IMR-90 (cell line): Measurements from ENCODE around the gene GALNT14. TPM values are rescaled to one million over a fixed set of nuclear protein-coding genes. Genes with fewer than 3 reads are reported as not detected.

Source experiments
- ATAC-seq: fragments of 200-7000 bp; cut with Tn5 transposase; 2 replicates; pipeline ENCODE4 v1.9.1; 2020; ENCODE audit warnings: low read depth, mild to moderate bottlenecking, moderate library complexity
- BruUV-seq: library from RNA; stranded (reverse); fragments of 400-500 nt; replicated peaks from 2 replicates; lab custom pipeline; 2021; lab: Mats Ljungman, UMichigan
- CTCF ChIA-PET: fragments of 300-600 bp; formaldehyde crosslinking; extraction: SDS; loops from one replicate; lab custom pipeline; 2021; ENCODE audit warnings: antibody characterized with exemption; lab: Yijun Ruan, JAX
- POLR2A ChIA-PET: fragments of 300-600 bp; sonication (Branson Sonifier 250); formaldehyde crosslinking; loops from one replicate; lab custom pipeline; 2022; ENCODE audit warnings: antibody characterized with exemption; ENCODE audit not compliant: unreplicated experiment; lab: Charles Lee
- DNase-seq: peaks from one replicate; pipeline ENCODE4 v3.0.0; 2013
- H2AFZ ChIP-seq: replicated peaks from 2 replicates; pipeline ENCODE3; 2013; ENCODE audit warnings: low read length, mild to moderate bottlenecking; ENCODE audit not compliant: poor library complexity
- H2AK5ac ChIP-seq: 2 replicates; pipeline ENCODE4 v1.6.1; 2013; ENCODE audit warnings: low read depth, low read length, inconsistent platforms
- H2AK9ac ChIP-seq: replicated peaks from 2 replicates; pipeline ENCODE3; 2013; ENCODE audit warnings: mild to moderate bottlenecking, low read depth, low read length, moderate library complexity; ENCODE audit not compliant: poor library complexity
- H2BK120ac ChIP-seq: 2 replicates; pipeline ENCODE4 v1.6.1; 2013; ENCODE audit warnings: low read depth, low read length, inconsistent platforms
- H2BK15ac ChIP-seq: 3 replicates; pipeline ENCODE4 v1.6.1; 2013; ENCODE audit warnings: low read depth, low read length, inconsistent platforms
- H2BK20ac ChIP-seq: 2 replicates; pipeline ENCODE4 v1.6.1; 2013; ENCODE audit warnings: low read depth, mild to moderate bottlenecking, inconsistent platforms, low read length, moderate library complexity
- H2BK5ac ChIP-seq: 2 replicates; pipeline ENCODE4 v1.6.1; 2013; ENCODE audit warnings: mild to moderate bottlenecking, low read depth, low read length, inconsistent platforms; ENCODE audit not compliant: poor library complexity, severe bottlenecking
- H3K14ac ChIP-seq: replicated peaks from 2 replicates; pipeline ENCODE4 v1.6.1; 2013; ENCODE audit warnings: low read depth, low read length, inconsistent platforms
- H3K18ac ChIP-seq: 2 replicates; pipeline ENCODE4 v1.6.1; 2013; ENCODE audit warnings: low read depth, low read length, control low read depth
- H3K23ac ChIP-seq: 2 replicates; pipeline ENCODE4 v1.6.1; 2013; ENCODE audit warnings: low read depth, low read length, inconsistent platforms
- H3K27ac ChIP-seq: 2 replicates; pipeline ENCODE4 v1.5.1; 2013; ENCODE audit warnings: mild to moderate bottlenecking, control low read depth, low read length; ENCODE audit not compliant: insufficient read depth
- H3K27me3 ChIP-seq: 2 replicates; pipeline ENCODE4 v1.6.1; 2013; ENCODE audit warnings: low read length; ENCODE audit not compliant: control insufficient read depth, insufficient read depth
- H3K36me3 ChIP-seq: 2 replicates; pipeline ENCODE4 v1.6.1; 2013; ENCODE audit warnings: low read length, mixed read lengths; ENCODE audit not compliant: control insufficient read depth, insufficient read depth
- H3K4ac ChIP-seq: 2 replicates; pipeline ENCODE4 v1.6.1; 2013; ENCODE audit warnings: low read depth, low read length, inconsistent platforms
- H3K4me1 ChIP-seq: 2 replicates; pipeline ENCODE4 v1.6.1; 2013; ENCODE audit warnings: low read length, mixed read lengths; ENCODE audit not compliant: control insufficient read depth, insufficient read depth
- H3K4me2 ChIP-seq: 2 replicates; pipeline ENCODE4 v1.6.1; 2013; ENCODE audit warnings: low read depth, mild to moderate bottlenecking, control low read depth, low read length, moderate library complexity
- H3K4me3 ChIP-seq: 2 replicates; pipeline ENCODE4 v1.5.1; 2013; ENCODE audit warnings: low read depth, mild to moderate bottlenecking, control low read depth, low read length, moderate library complexity; ENCODE audit not compliant: insufficient read depth
- H3K56ac ChIP-seq: 2 replicates; pipeline ENCODE4 v1.6.1; 2013; ENCODE audit warnings: low read length, inconsistent platforms; ENCODE audit not compliant: insufficient read depth; ENCODE audit errors: extremely low read depth
- H3K79me1 ChIP-seq, 2 experiments: 2 replicates each; pipeline ENCODE4 v1.6.1; 2013; ENCODE audit warnings: low read length in 2 of 2, inconsistent platforms in 1 of 2, low read depth in 1 of 2
- H3K9ac ChIP-seq: 2 replicates; pipeline ENCODE4 v1.6.1; 2013; ENCODE audit warnings: low read depth, low read length, control low read depth
- H3K9me1 ChIP-seq: 2 replicates; pipeline ENCODE4 v1.6.1; 2013; ENCODE audit warnings: low read length, inconsistent platforms; ENCODE audit not compliant: insufficient read depth
- H3K9me3 ChIP-seq: 2 replicates; pipeline ENCODE4 v1.6.1; 2013; ENCODE audit warnings: low read length; ENCODE audit not compliant: control insufficient read depth, insufficient read depth
- H4K20me1 ChIP-seq: 2 replicates; pipeline ENCODE4 v1.6.1; 2013; ENCODE audit warnings: low read length, inconsistent platforms; ENCODE audit not compliant: insufficient read depth
- H4K5ac ChIP-seq: 2 replicates; pipeline ENCODE4 v1.6.1; 2013; ENCODE audit warnings: mild to moderate bottlenecking, low read depth, low read length, control low read depth
- H4K8ac ChIP-seq, 2 experiments: 2 replicates each; pipeline ENCODE4 v1.6.1; 2013; ENCODE audit warnings: low read depth in 2 of 2, low read length in 2 of 2, control low read depth in 1 of 2, inconsistent platforms in 1 of 2
- H4K91ac ChIP-seq: 2 replicates; pipeline ENCODE4 v1.6.1; 2013; ENCODE audit warnings: low read depth, low read length, inconsistent platforms; ENCODE audit not compliant: insufficient read depth
- BHLHE40 ChIP-seq: fragments of 150-350 bp; IDR thresholded peaks from 2 replicates; pipeline ENCODE4 v1.6.1; 2016; ENCODE audit warnings: mild to moderate bottlenecking, low read depth, low read length
- CEBPB ChIP-seq: IDR thresholded peaks from 2 replicates; pipeline ENCODE4 v1.6.1; 2012; ENCODE audit warnings: low read depth, low read length, improper control_type of control experiment
- CHD1 ChIP-seq: IDR thresholded peaks from 2 replicates; pipeline ENCODE4 v1.6.1; 2012; ENCODE audit warnings: low read depth, low read length, improper control_type of control experiment
- CTCF ChIP-seq: conservative IDR thresholded peaks from 2 replicates; pipeline ENCODE4 v1.5.1; 2012; ENCODE audit warnings: mild to moderate bottlenecking, low read depth, low read length, improper control_type of control experiment
- ELK1 ChIP-seq: fragments of 150-350 bp; IDR thresholded peaks from 2 replicates; pipeline ENCODE4 v1.6.1; 2016; ENCODE audit warnings: low read depth, mild to moderate bottlenecking, low read length, moderate library complexity, borderline replicate concordance
- FOS ChIP-seq: fragments of 150-350 bp; IDR thresholded peaks from 2 replicates; pipeline ENCODE4 v1.6.1; 2016; ENCODE audit warnings: low read depth, low read length
- MAFK ChIP-seq: IDR thresholded peaks from 2 replicates; pipeline ENCODE4 v1.6.1; 2012; ENCODE audit warnings: low read depth, low read length, improper control_type of control experiment
- MAZ ChIP-seq: IDR thresholded peaks from 2 replicates; pipeline ENCODE4 v1.6.1; 2012; ENCODE audit warnings: low read depth, mild to moderate bottlenecking, low read length, improper control_type of control experiment, moderate library complexity, borderline replicate concordance
- MXI1 ChIP-seq: IDR thresholded peaks from 2 replicates; pipeline ENCODE4 v1.6.1; 2012; ENCODE audit warnings: low read depth, mild to moderate bottlenecking, low read length, moderate library complexity, borderline replicate concordance
- NFE2L2 ChIP-seq: fragments of 150-350 bp; IDR thresholded peaks from 2 replicates; pipeline ENCODE4 v1.6.1; 2016; ENCODE audit warnings: low read depth, mild to moderate bottlenecking, low read length
- POLR2A ChIP-seq: IDR thresholded peaks from 2 replicates; pipeline ENCODE4 v1.6.1; 2012; ENCODE audit warnings: mild to moderate bottlenecking, low read depth, low read length
- RAD21 ChIP-seq: IDR thresholded peaks from 2 replicates; pipeline ENCODE4 v1.6.1; 2012; ENCODE audit warnings: low read length, improper control_type of control experiment
- RCOR1 ChIP-seq: IDR thresholded peaks from 2 replicates; pipeline ENCODE4 v1.6.1; 2012; ENCODE audit warnings: mild to moderate bottlenecking, low read length, improper control_type of control experiment; ENCODE audit not compliant: insufficient replicate concordance
- RFX5 ChIP-seq: IDR thresholded peaks from 2 replicates; pipeline ENCODE4 v1.8.0; 2012; ENCODE audit warnings: low read depth, mild to moderate bottlenecking, low read length, moderate library complexity
- USF2 ChIP-seq: fragments of 150-350 bp; IDR thresholded peaks from 2 replicates; pipeline ENCODE4 v1.6.1; 2017; ENCODE audit warnings: mild to moderate bottlenecking, antibody characterized with exemption, low read length, low read depth
- WGBS, 2 experiments: methylation state at CpG; one replicate each; pipeline versions ENCODE4 v1.1.5 to v1.1.7; 2013; ENCODE audit warnings: missing lambda C conversion rate in 2 of 2; ENCODE audit not compliant: insufficient read length in 1 of 2; ENCODE audit errors: extremely low coverage in 2 of 2; 5-methylcytosine and 5-hydroxymethylcytosine counted together
- dilution Hi-C: fragments of 300-500 bp; cut with HindIII; formaldehyde crosslinking; loops from one replicate; pipeline ENCODE4 v1.14.3; 2018; ENCODE audit warnings: low sequenced_read_pairs; ENCODE audit not compliant: unreplicated experiment
- in situ Hi-C: fragments of 300-500 bp; cut with MboI; formaldehyde crosslinking; loops from 3 replicates; pipeline ENCODE4 v1.14.3; 2019; ENCODE audit warnings: low sequenced_read_pairs, inconsistent platforms, mixed read lengths
- intact Hi-C: fragments of 100-400 bp; cut with micrococcal nuclease; formaldehyde crosslinking; loops from 2 replicates; pipeline ENCODE4 v1.10.0; 2022
- polyA plus RNA-seq, 3 experiments: library from polyadenylated mRNA; depleted of rRNA; stranded (reverse); fragments of >200 nt; gene quantifications; 2 replicates each; pipeline ENCODE4 v1.2.3, GENCODE V29; 2012; ENCODE audit warnings: low replicate concordance in 1 of 3
- total RNA-seq: library from RNA; depleted of rRNA; stranded (reverse); fragments of >200 nt; gene quantifications from 2 replicates; pipeline ENCODE4 v1.2.3, GENCODE V29; 2012

GALNT14 gene
- total and polyA plus RNA-seq, 2 of the 4 experiments (the other 2 are of a cell fraction): 0.15 to 0.18 TPM

- dilution Hi-C loops: no loop called here
- Histone ChIP-seq H3K36me3 (no peaks in the 10 kb centered on the region), H3K18ac (no peak overlapping the region), H2AFZ (no peak overlapping the region), H3K9me3 (no peaks in the 10 kb centered on the region), H3K23ac (no peak overlapping the region), H2BK120ac (no peak overlapping the region), H2AK9ac (no peak overlapping the region), H2BK5ac (no peak overlapping the region), H4K8ac (no peak overlapping the region), H3K79me1 (no peaks in the 10 kb centered on the region), H2AK5ac (no peak overlapping the region), H3K4me3 (no peak overlapping the region), H3K56ac (no peak overlapping the region), H3K9me1 (no peaks in the 10 kb centered on the region), H4K20me1 (no peaks in the 10 kb centered on the region; the same call in 1 of the 2 replicates), H3K4me1 (no peaks in the 10 kb centered on the region), H4K5ac (no peak overlapping the region), H3K27ac (no peak overlapping the region), H2BK20ac (no peak overlapping the region), H3K4me2 (no peak overlapping the region), H3K9ac (no peak overlapping the region), H3K27me3 (peaks cover 1% of the 10 kb centered on the region; the same call in 1 of the 2 replicates), H2BK15ac (no peak overlapping the region), H3K14ac (no peak overlapping the region), H4K91ac (no peak overlapping the region), H3K4ac (no peak overlapping the region)
- ATAC-seq (no peak), DNase-seq (no peak)
- CTCF ChIA-PET: no interaction called here
- in situ Hi-C loops: no loop called here
- WGBS, 2 experiments: no CpG with 5 or more reads among the region's 2 CpGs
- no peak for TF ChIP-seq MXI1
- no peak for TF ChIP-seq CHD1
- no peak for TF ChIP-seq ELK1
- no peak for TF ChIP-seq MAZ
- no peak for TF ChIP-seq BHLHE40
- no peak for TF ChIP-seq RCOR1
- no peak for TF ChIP-seq RAD21
- no peak for TF ChIP-seq NFE2L2
- TF ChIP-seq FOS: no peak
- TF ChIP-seq POLR2A: no peak
- no peak for TF ChIP-seq USF2
- TF ChIP-seq CTCF: no peak
- TF ChIP-seq CEBPB: no peak
- TF ChIP-seq RFX5: no peak
- TF ChIP-seq MAFK: no peak
- intact Hi-C loops: no loop called here
- no TSS peak for BruUV-seq
- POLR2A ChIA-PET: no interaction called here
These were observed 154.1 kb downstream of the GALNT14 start for GRCh38 chr2:30984148-30984547.
